Muscle layer of colon (tissue), 2 donors: Measurements from ENCODE around the gene TMEM252.
A peak's percentile ranks its signal among the peaks of the same experiment; 100 is the strongest.

Experiments
- H3K27ac ChIP-seq: one replicate; pipeline ENCODE4 v1.7.0; 2013; ENCODE audit warnings: low read depth, mild to moderate bottlenecking, low read length, moderate library complexity
- H3K27me3 ChIP-seq, 2 donors: one replicate each; pipeline ENCODE4 v1.7.0; 2013; ENCODE audit warnings: low read length in 2 of 2, mild to moderate bottlenecking in 2 of 2; ENCODE audit not compliant: insufficient read depth in 2 of 2, control insufficient read depth in 1 of 2
- H3K36me3 ChIP-seq: one replicate; pipeline ENCODE4 v1.7.0; 2013; ENCODE audit warnings: mild to moderate bottlenecking, low read length; ENCODE audit not compliant: insufficient read depth
- H3K4me1 ChIP-seq: one replicate; pipeline ENCODE4 v1.7.0; 2013; ENCODE audit warnings: mild to moderate bottlenecking, low read length; ENCODE audit not compliant: insufficient read depth
- H3K4me3 ChIP-seq, 2 donors: one replicate each; pipeline ENCODE4 v1.7.0; 2013; ENCODE audit warnings: low read length in 2 of 2, low read depth in 1 of 2, mild to moderate bottlenecking in 1 of 2, moderate library complexity in 1 of 2
- H3K9ac ChIP-seq: one replicate; pipeline ENCODE4 v1.7.0; 2013; ENCODE audit warnings: low read length
- H3K9me3 ChIP-seq: one replicate; pipeline ENCODE4 v1.7.0; 2013; ENCODE audit warnings: mild to moderate bottlenecking, low read length
- donor health status: abdominal sarcoma.
- donor health status: Adenocarcinoma of cecum.

Gene TMEM252, protein sequence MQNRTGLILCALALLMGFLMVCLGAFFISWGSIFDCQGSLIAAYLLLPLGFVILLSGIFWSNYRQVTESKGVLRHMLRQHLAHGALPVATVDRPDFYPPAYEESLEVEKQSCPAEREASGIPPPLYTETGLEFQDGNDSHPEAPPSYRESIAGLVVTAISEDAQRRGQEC

DNA sequence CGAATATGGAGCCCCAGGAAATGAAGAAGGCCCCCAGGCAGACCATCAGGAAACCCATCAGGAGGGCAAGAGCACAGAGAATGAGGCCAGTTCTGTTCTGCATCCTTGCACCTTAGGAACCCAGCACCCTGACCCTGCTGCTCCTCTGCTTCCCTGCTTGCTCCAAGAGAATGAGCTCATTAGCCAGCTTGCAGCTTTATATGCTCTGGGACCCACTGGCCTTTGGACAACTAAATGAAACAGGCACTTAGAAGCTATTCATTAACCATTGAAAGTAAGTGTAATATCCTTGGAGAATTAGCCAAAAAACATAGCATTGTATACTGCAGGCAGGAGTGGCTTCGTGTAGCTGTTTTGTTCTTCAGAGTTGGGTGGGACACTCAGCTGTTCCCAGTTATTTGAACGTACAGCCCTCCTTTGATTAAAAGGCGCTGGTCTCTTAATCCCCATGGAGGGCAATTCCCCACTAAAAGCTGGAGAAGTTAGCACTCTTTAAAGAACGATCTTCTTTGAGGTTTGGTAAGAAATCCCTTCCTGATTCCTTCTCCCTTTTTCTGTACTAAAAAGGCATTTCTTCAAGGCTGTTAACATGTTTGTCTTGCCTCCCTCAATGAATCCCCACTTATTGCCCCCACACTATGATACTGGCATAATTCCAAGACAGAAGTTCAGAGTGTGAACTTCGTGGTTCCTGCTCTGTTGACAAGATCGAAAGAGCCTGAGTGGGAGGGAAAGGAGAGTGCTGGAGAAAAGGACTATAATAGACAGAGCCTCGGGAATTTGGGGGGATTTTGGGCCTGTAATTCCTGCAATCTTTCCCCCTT, at the start of gene TMEM252:
TSS of gene TMEM252 (minus strand) at position 172 of the 824 bp plus-strand sequence. CDS start at position 103, 69 bp downstream.
- Histone ChIP-seq H3K27me3 (no peaks in the 10 kb centered on the region), H3K27ac (peak within 1 kb of the TSS; percentile 46), H3K36me3 (no peaks in the 10 kb centered on the region), H3K4me1 (peaks cover 53% of the 10 kb centered on the region), H3K9me3 (no peaks in the 10 kb centered on the region), H3K9ac (no peak within 1 kb of the TSS), H3K4me3 (peak within 1 kb of the TSS in 1 of 2 donors; percentile 6)

DNA sequence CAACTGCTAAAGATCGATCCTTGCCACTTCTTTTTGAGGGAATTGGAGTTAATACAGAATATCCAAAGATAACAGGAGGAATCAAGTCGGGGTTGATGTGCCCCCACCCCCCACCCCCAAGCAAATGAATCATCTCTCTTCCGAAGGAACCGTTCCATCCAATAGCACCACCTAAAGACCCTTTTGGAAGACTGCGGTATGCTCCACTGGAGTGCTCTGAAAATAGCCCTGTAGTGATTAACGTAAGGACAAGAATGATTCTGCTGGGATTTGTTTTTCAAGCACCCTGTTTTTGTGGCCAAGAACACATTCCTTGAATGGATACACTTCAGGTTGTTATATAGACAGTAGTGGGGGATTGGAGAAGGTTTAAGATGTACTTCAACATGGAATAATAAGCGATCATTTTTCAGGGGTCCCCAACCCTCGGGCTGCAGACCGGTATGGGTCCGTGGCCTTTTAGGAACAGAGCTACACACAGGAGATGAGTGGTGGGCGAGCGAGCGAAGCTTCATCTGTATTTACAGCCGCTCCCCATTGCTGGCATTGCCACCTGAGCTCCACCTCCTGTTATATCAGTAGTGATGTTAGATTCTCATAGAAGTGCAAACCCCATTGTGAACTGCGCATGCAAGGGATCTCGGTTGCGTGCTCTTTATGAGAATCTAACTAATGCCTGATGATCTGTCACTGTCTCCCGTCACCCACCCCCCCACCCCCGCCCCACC, 44.5 kb upstream of the TMEM252 start:
- Histone ChIP-seq H3K4me1 (no peaks in the 10 kb centered on the region), H3K27me3 (no peaks in the 10 kb centered on the region), H3K36me3 (no peaks in the 10 kb centered on the region), H3K4me3 (no peak overlapping the region), H3K27ac (no peak overlapping the region), H3K9ac (no peak overlapping the region), H3K9me3 (no peaks in the 10 kb centered on the region)

DNA sequence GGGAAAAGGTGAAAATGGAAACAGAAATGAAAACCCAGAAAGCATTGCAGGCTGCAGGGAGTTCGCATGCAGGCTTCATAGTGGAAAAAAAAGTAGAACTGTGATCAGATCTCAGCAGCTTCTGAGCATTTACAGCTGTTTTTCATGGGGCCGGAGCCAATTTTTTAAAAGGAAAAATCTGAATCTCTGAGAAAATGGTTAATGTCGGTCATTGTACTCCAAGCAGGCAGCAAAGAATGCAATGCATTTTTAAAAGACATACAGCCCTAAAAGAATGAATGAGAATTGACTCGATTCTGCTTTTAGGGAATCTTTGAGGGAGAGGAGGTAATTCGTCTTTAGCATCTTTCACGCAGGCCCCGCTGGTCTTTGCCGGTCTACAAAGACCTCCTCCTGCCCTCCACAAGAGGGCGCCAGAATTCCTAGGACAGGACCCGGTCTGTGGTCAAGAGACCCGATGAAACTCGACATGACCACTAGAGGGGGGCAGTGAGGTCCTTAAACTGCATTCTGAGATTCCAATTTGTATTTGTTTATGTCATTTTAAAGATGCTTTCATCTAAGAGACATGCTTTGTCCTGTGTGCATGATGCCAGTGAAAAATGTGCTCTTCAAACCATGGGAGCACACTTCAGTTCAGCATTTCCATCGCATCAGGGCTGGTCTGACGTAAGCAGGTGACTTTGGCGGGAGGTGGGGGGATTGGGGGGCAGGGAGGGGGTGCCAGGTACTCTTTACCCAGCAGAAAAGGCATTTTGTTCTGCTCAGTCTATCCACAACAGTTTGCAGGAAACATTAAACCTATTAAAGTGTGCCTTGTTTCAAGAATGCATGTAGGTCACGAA, 43.7 kb upstream of the TMEM252 start:
- Histone ChIP-seq H3K27me3 (no peaks in the 10 kb centered on the region), H3K4me3 (no peak overlapping the region), H3K4me1 (no peaks in the 10 kb centered on the region), H3K9ac (no peak overlapping the region), H3K36me3 (no peaks in the 10 kb centered on the region), H3K9me3 (no peaks in the 10 kb centered on the region), H3K27ac (no peak overlapping the region)

DNA sequence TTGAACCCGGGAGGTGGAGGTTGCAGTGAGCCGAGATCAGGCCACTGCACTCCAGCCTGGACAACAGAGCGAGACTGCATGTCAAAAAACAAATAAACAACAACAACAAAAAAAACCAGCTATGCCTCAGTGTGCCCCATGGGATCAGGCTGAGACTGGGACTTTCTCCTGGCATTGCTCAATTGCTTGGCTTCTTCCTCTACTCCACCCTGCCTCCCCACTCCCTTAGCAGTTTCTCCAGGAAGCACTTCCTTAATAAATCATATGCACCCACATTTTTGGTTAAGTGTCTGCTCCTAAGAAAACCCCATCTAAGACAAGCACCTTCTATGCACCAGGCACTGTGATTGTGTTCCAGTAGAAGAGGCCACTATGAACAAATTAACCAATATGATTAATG, 41.0 kb upstream of the TMEM252 start:
- H3K9me3 ChIP-seq, result no peaks in the 10 kb centered on the region
- H3K9ac ChIP-seq, result no peak overlapping the region
- H3K4me3 ChIP-seq, result no peak overlapping the region
- H3K36me3 ChIP-seq, result no peaks in the 10 kb centered on the region
- no peaks in the 10 kb centered on the region for H3K4me1 ChIP-seq
- H3K27me3 ChIP-seq, result no peaks in the 10 kb centered on the region
- H3K27ac ChIP-seq, result no peak overlapping the region

DNA sequence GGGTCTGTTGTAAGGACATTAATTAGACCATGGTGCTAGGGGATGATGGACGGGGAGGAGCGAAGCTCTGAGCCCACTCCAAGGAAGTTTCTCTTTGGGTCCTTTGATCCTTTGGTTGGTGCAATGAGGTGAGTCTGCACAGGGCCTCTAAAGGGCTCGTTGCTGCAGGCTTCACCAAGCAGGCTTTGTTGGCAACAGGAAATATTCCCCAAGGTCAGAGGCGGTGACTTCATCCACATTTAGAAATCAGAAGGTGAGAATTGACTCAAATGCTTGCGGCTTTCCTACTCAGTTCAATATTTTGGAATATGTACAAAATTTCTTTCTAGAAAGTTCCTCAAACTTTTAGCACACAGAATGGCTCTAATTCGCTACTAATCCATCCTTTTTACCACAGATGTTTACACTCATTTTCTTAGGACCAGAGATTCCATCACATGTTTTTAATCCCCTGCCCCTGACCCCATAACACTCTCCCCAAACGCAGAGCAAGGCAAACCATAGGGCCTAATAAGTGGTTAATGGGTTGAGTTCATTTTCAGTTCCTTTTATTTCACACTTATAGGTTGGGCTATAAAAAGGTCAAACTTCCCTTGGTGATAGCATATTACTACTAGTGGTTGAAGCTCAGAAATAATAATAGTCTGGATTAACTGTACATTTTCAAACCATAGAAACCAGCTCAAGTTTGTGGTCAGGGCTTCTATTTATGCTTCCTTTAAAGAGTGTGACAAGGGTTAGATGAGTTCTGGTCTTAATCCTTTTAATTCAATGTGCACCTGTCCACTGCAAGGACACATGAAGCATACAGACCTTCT, 37.3 kb upstream of the TMEM252 start:
- H3K4me1 ChIP-seq, result no peaks in the 10 kb centered on the region
- H3K4me3 ChIP-seq, result no peak overlapping the region
- H3K27ac ChIP-seq, result no peak overlapping the region
- H3K36me3 ChIP-seq, result no peaks in the 10 kb centered on the region
- no peak overlapping the region for H3K9ac ChIP-seq
- H3K9me3 ChIP-seq, result no peaks in the 10 kb centered on the region
- H3K27me3 ChIP-seq, result no peaks in the 10 kb centered on the region

DNA sequence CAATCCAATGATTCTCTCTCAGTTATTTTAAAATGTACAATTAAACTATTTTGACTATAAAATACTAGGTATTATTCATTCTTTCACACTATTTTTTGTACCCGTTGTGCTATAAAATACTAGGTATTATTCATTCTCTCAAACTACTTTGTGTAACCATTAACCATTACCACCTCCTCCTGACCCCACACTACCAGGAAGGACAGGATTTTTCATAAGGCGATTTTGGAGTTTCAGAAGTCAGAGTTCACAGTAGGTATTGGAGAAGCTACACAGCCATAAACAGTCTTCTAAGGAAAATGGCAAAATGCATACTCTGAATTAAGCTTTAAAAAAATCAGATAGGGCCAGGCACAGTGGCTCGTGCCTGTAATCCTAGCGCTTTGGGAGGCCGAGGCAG, 35.1 kb upstream of the TMEM252 start:
- Histone ChIP-seq H3K9me3 (no peaks in the 10 kb centered on the region), H3K9ac (no peak overlapping the region), H3K36me3 (no peaks in the 10 kb centered on the region), H3K27me3 (no peaks in the 10 kb centered on the region), H3K4me3 (no peak overlapping the region), H3K4me1 (no peaks in the 10 kb centered on the region), H3K27ac (no peak overlapping the region)

DNA sequence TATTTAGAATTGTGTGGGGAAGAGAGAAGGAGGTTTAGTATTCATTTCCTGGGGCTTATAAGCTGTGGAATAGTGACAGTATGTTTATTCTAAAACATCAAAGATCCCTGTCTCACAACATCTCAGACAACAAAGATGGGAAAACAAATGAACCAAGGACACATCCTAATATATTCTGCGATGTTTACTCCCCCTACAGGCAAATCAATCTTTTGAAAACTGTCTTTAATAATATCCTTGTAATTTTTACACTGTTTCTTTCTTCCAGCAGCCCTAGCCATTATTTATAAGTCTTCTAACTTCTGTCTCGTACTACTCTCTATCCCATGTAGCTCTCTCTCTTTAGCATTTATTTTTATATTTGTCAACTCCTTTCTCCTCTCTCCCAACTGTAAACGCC, 33.5 kb upstream of the TMEM252 start:
- no peak overlapping the region for H3K9ac ChIP-seq
- H3K4me1 ChIP-seq, result peaks cover 4% of the 10 kb centered on the region
- no peaks in the 10 kb centered on the region for H3K9me3 ChIP-seq

DNA sequence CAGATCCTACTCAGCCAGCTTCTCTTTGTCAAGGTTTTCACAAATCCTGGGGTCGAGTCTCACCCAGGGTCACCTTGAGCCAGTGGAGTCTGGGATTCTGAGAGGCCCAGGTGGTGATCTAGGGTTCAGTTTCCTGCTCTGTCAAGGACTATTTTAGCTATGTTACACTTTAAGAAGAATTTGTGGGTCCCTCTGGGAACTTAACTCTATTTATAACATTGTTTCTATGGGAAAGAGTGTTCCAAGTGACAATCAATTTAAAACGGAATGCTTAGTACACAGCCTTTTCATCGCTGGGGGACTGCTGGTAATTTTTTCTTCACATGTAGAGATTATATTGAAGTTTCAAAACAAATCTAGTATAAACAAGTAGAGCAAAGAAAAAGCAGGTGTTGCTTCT, 26.9 kb upstream of the TMEM252 start:
- H3K9me3 ChIP-seq, result no peaks in the 10 kb centered on the region
- no peaks in the 10 kb centered on the region for H3K36me3 ChIP-seq
- no peak overlapping the region for H3K9ac ChIP-seq
- no peak overlapping the region for H3K27ac ChIP-seq
- no peak overlapping the region for H3K4me3 ChIP-seq
- H3K27me3 ChIP-seq, result no peaks in the 10 kb centered on the region
- H3K4me1 ChIP-seq, result peaks cover 9% of the 10 kb centered on the region

More for the DNA sequence above, 33.5 kb upstream of the TMEM252 start:
- Histone ChIP-seq H3K4me3 (no peak overlapping the region), H3K27me3 (no peaks in the 10 kb centered on the region), H3K27ac (no peak overlapping the region), H3K36me3 (no peaks in the 10 kb centered on the region)

DNA sequence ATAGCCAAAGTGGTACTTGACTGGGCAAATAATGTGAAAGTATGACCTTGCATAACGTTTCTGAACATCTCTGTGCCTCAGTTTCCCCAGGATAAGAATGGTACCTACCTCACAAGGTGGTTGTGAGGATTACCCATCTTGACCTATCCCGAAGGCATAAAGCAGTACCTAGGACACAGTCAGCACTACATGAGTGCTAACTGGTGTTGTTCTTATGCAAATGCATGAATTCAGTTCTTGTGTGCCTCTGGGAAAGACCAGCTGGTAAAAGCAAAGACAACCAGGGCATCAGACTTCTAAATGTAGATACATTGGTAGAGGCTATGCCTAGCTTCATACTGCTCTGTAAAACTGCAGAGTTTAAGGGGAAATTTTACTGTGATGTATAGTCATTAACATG, 21.8 kb upstream of the TMEM252 start:
- H3K4me3 ChIP-seq, result no peak overlapping the region
- H3K36me3 ChIP-seq, result no peaks in the 10 kb centered on the region
- H3K27ac ChIP-seq, result no peak overlapping the region
- no peaks in the 10 kb centered on the region for H3K27me3 ChIP-seq
- peaks cover 30% of the 10 kb centered on the region for H3K4me1 ChIP-seq
- no peak overlapping the region for H3K9ac ChIP-seq
- no peaks in the 10 kb centered on the region for H3K9me3 ChIP-seq

DNA sequence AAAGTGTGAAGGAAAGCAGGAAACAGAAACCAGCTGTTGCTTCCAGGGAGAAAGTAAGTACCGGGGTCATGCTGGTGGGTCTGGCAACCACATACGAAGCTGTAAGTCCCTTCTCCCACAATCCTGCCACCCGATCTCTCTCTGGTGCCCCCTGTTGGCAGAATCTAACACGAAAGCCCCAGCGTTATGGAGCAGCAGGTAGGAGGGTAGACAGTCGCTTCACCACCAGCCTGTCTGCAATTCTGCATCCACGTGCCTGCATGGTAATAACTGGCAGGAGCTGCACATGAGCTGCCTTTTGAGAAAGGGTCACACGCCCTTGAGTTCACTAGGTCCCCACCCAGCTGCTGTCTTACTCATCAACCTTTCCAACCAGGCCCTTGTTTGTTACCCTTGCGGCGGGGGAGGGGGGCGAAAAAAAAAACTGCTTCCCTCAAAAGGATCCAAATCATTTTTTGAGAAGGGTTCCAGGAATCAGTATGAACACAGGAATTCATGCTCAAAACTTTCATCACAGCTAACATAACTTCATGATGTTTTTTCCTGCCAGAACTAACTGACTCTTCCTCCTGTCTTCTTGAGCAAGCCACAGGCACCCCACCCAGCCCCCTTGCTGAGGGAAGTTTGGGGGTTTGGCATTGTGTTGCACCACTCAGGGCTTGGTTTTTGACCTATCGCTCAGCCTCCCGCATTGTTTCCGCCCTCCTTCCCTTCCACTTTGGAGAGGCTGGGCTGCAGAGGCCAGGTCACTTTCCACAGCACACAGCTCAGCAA, 19.6 kb upstream of the TMEM252 start:
- Histone ChIP-seq H3K27ac (peak overlapping the region; percentile 81), H3K4me3 (no peak overlapping the region), H3K27me3 (no peaks in the 10 kb centered on the region), H3K9ac (no peak overlapping the region), H3K36me3 (no peaks in the 10 kb centered on the region), H3K9me3 (no peaks in the 10 kb centered on the region), H3K4me1 (peaks cover 30% of the 10 kb centered on the region)
